ENCODE results near the gene HNRNPA3. TPM values are rescaled to one million over a fixed set of nuclear protein-coding genes. Genes with fewer than 3 reads are reported as not detected.

HNRNPA3 gene
- polyA plus RNA-seq, 1 donor from 2014 or later, result 134 TPM

GRCh38 chr2:177243073-177243472 lies 30.5 kb downstream of the HNRNPA3 start:
- H3K27me3 ChIP-seq (ENCODE audit: insufficient read depth, low read depth, low read length), result no peaks in the 10 kb centered on the region
- H3F3A ChIP-seq (ENCODE audit: insufficient read depth, low read length, poor library complexity, severe bottlenecking), result no peaks in the 10 kb centered on the region
- no peaks in the 10 kb centered on the region for H3K9me2 ChIP-seq (ENCODE audit: insufficient read depth, low read length)
- H3K27ac ChIP-seq (ENCODE audit: low read length), result no peak overlapping the region
- no peak overlapping the region for H3K4me2 ChIP-seq (ENCODE audit: low read length)
- H3K4me3 ChIP-seq (ENCODE audit: low read length), result no peak overlapping the region
- no peaks in the 10 kb centered on the region for H3K36me3 ChIP-seq (ENCODE audit: insufficient read depth, low read length)
- H3K9ac ChIP-seq (ENCODE audit: low read length), result no peak overlapping the region
- TF ChIP-seq EP300 (conservative IDR thresholded peaks at IDR 0.05; ENCODE audit: poor library complexity, severe bottlenecking) (no peak), TAF1 (IDR thresholded peaks at IDR 0.05; ENCODE audit: low read depth) (no peak), EZH2 (IDR thresholded peaks at IDR 0.05; ENCODE audit: borderline replicate concordance, insufficient read depth, low read length, poor library complexity, severe bottlenecking) (no peak), RAD21 (conservative IDR thresholded peaks at IDR 0.05) (no peak), REST (IDR thresholded peaks at IDR 0.05; ENCODE audit: borderline replicate concordance) (no peak), SMC3 (conservative IDR thresholded peaks at IDR 0.05; ENCODE audit: poor library complexity) (no peak), POLR2AphosphoS5 (IDR thresholded peaks at IDR 0.05) (no peak), MXI1 (conservative IDR thresholded peaks at IDR 0.05; ENCODE audit: poor library complexity, severe bottlenecking) (no peak)
- TF ChIP-seq, protein P1, sequence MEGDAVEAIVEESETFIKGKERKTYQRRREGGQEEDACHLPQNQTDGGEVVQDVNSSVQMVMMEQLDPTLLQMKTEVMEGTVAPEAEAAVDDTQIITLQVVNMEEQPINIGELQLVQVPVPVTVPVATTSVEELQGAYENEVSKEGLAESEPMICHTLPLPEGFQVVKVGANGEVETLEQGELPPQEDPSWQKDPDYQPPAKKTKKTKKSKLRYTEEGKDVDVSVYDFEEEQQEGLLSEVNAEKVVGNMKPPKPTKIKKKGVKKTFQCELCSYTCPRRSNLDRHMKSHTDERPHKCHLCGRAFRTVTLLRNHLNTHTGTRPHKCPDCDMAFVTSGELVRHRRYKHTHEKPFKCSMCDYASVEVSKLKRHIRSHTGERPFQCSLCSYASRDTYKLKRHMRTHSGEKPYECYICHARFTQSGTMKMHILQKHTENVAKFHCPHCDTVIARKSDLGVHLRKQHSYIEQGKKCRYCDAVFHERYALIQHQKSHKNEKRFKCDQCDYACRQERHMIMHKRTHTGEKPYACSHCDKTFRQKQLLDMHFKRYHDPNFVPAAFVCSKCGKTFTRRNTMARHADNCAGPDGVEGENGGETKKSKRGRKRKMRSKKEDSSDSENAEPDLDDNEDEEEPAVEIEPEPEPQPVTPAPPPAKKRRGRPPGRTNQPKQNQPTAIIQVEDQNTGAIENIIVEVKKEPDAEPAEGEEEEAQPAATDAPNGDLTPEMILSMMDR (IDR thresholded peaks at IDR 0.05; ENCODE audit: poor library complexity, severe bottlenecking), result no peak
- no peaks in the 10 kb centered on the region for H3K9me3 ChIP-seq (ENCODE audit: low read length)
- no peaks in the 10 kb centered on the region for H3K79me2 ChIP-seq (replicated peaks; ENCODE audit: insufficient read depth, low read length)
- H2AFZ ChIP-seq (ENCODE audit: low read depth, low read length), result no peak overlapping the region
- H4K20me1 ChIP-seq (ENCODE audit: insufficient read depth), result no peaks in the 10 kb centered on the region

DNA sequence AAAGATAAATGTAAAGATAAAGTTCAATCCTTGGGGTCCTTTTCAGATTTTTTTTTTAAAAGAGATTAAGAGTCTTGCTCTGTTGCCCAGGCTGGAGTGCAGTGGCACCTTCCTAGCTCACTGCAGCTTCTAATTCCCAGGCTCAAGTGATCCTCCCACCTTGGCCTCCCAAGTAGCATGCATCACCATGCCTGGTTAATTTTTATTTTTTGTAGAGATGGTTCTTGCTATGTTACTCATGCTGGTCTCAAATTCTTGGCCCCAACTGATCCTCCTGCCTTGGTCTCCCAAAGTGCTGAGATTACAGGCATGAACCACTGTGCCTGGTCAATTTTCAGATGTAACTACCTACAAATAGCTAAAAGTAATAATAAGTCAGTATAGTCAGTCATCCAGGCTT lies 30.9 kb downstream of the HNRNPA3 start:
- Histone ChIP-seq H4K20me1 (ENCODE audit: insufficient read depth) (no peaks in the 10 kb centered on the region), H3K27ac (ENCODE audit: low read length) (no peak overlapping the region), H3K9me2 (ENCODE audit: insufficient read depth, low read length) (no peaks in the 10 kb centered on the region), H3F3A (ENCODE audit: insufficient read depth, low read length, poor library complexity, severe bottlenecking) (no peaks in the 10 kb centered on the region), H3K4me2 (ENCODE audit: low read length) (no peak overlapping the region), H3K79me2 (replicated peaks; ENCODE audit: insufficient read depth, low read length) (no peaks in the 10 kb centered on the region), H2AFZ (ENCODE audit: low read depth, low read length) (no peak overlapping the region), H3K36me3 (ENCODE audit: insufficient read depth, low read length) (no peaks in the 10 kb centered on the region), H3K4me3 (ENCODE audit: low read length) (no peak overlapping the region), H3K9ac (ENCODE audit: low read length) (no peak overlapping the region), H3K9me3 (ENCODE audit: low read length) (no peaks in the 10 kb centered on the region), H3K27me3 (ENCODE audit: insufficient read depth, low read depth, low read length) (no peaks in the 10 kb centered on the region)
- TF ChIP-seq POLR2AphosphoS5 (IDR thresholded peaks at IDR 0.05), result no peak
- no peak for TF ChIP-seq EZH2 (IDR thresholded peaks at IDR 0.05; ENCODE audit: borderline replicate concordance, insufficient read depth, low read length, poor library complexity, severe bottlenecking)
- no peak for TF ChIP-seq EP300 (conservative IDR thresholded peaks at IDR 0.05; ENCODE audit: poor library complexity, severe bottlenecking)
- TF ChIP-seq RAD21 (conservative IDR thresholded peaks at IDR 0.05), result no peak
- TF ChIP-seq TAF1 (IDR thresholded peaks at IDR 0.05; ENCODE audit: low read depth), result no peak
- TF ChIP-seq, protein P1 (IDR thresholded peaks at IDR 0.05; ENCODE audit: poor library complexity, severe bottlenecking), result no peak
